ENCODE measurements around the gene ENPEP.

Gene ENPEP

DNA sequence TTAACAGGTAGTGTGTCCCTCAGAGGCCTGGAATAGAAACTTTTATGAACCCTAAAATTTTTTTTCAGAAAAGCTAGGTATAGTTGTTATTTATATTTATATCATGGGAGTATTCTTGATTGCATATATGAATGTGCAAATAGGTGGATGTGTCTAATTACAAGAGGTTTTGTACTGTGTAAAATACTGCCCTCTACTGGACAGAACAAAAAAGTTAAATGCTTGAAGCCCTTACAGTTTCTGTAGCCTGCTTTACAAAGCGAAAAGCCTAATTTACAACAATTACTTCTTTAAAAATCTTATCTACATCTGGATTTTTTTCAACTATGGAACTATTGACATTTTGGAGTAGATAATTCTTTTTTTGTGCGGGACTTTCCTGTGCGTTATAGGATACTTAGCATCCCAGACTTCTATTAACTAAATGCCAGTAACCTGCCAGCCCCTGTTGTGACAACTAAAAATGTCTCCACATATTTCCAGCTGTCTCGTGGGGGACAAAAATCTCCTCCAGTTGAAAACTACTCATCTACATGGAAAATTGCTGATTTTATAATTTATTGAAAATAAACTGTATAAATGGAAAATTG lies 35.1 kb downstream of the ENPEP start:
- peak; percentile 64 for DNase-seq
- in situ Hi-C loops (cut with MboI; ENCODE audit: low pct_unique_long_range_greater_than_20kb, low sequenced_read_pairs), result loop anchor here (25.0 kb wide), 1 partner anchor 174 kb away; no protein-coding TSS in a partner anchor

DNA sequence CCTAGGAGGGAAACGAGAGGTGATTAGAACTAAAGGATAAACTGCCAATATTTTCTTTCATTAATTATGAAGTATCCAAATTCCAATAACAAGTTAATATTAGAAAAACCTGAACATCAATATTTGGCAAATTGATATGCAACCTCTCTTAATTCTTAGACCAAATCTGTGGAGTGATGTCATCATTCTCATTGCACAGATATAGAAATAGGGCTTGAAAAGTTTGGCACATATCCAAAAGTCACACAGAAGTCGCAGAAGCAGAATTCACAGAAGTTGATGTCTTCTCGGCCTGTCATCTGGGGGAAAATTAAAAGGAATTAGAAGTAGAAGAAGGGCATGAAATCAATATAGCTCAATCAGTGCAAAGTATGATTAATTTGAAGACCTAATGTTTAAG lies 36.9 kb downstream of the ENPEP start:
- in situ Hi-C loops (cut with MboI; ENCODE audit: low pct_unique_long_range_greater_than_20kb, low sequenced_read_pairs), result loop anchor here (25.0 kb wide), 1 partner anchor 176 kb away; no protein-coding TSS in a partner anchor
- no peak for DNase-seq

DNA sequence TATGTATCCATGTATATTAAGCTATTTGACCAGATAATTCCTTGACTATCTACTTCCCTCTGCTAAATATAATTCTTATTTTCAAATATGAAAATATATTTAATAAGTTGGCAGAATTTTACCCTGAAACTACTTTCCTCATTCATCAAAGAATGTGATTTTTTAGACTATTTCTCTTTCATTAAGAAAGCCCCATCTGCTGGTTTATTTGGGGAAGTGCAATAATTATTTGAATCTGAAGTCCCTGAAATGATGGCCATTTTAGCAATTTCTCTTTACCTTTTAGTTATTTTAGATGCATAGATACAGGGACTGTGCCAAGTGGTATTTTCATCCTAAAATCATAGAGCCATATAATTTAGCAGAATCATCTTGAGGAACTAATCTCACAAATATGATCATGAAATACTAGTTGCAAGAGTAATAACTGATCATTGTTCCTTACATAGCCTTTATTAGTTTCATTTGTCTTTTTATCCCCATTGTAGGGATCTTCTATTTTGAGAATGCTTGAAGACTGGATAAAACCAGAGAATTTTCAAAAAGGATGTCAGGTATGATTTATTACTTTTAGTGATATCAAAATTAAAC lies 39.0 kb downstream of the ENPEP start:
- peak; percentile 56 for DNase-seq

DNA sequence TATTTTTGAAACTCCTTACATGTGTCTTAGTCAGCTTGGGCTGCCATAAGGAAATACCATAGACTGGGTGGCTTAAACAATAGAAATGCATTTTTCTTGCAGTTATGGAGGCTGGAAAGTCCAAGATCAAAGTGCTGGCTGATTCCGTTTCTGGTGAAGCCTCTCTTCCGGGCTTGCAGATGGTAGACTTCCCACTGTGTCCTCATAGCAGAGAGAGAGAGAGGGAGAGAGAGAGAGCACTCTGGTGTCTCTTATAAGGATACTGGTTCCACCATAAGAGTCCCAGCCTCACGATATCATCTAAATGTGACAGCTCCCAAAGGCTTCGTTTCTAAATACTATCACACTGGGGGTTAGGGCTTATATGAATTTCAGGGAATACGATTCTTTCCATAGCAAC lies 39.7 kb downstream of the ENPEP start:
- in situ Hi-C loops (cut with MboI; ENCODE audit: low pct_unique_long_range_greater_than_20kb, low sequenced_read_pairs), result loop anchor here (25.0 kb wide), 1 partner anchor 178 kb away; no protein-coding TSS in a partner anchor
- DNase-seq, result peak; percentile 16

More for the DNA sequence above, 39.0 kb downstream of the ENPEP start:
- in situ Hi-C loops (cut with MboI; ENCODE audit: low pct_unique_long_range_greater_than_20kb, low sequenced_read_pairs), result loop anchor here (25.0 kb wide), 1 partner anchor 178 kb away; no protein-coding TSS in a partner anchor

DNA sequence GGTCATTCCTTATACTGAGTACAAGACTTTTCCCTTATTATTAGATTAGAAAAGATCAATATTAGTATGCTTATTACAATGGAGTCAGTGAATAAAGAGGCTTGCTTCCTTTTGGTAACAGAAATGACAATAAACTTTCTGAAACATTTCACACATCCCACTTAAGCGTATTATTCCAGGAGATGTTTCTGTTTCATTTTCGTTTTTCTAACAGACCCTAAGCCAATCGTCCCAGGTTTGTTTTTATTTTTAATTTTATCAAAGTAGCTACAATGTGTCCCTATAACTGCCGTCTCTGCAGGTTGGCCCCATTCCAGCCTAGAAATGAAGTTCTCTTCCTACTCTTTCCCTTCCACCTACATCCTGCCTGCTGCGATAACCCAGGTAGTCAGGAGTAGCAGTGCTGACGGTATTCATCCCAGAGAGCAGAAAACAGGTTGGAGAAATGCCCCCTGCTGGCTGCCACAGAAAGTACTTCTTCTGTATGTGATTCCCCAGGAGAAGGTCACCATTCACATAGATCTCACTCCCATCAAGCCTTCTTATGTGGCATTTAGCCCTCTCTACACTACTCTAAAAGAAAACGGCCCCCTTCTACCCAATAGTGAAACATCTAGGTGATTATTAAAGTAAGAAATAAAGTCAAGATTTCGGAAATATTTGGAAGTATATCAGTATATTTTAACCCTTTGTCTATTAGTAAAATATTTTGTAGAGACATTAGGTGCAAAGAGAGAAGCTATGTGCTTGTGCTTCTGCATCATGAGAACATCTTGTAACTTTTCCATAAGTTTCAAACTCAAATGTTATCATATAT lies 40.4 kb downstream of the ENPEP start:
- in situ Hi-C loops (cut with MboI; ENCODE audit: low pct_unique_long_range_greater_than_20kb, low sequenced_read_pairs), result loop anchor here (25.0 kb wide), 1 partner anchor 179 kb away; no protein-coding TSS in a partner anchor

DNA sequence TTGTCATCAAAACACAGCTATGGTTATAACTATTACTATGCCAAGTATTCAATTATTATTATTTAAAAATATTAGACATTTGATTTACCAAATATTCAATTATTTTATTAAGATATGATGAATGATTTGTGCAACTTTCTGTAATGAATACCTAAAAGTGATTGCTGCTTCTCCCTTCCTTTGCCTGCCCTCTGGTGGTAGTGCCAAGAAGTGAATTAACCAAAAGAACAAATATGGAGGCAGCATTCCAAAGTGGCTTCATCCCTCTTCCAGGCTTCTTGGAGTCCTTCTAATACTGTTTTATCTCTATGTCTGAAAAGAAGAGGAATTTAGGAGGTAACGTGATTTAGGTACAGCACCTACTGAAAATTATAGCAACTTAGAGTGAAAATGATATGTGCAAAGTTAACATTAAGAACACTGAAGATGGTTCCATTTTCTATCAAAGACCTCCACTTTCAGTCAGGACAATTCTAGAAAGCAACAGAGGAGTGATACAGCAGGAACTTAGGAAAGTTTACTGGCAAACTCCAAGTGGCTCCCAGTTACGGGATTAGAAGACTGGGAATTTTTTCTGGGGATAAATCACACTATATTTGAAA lies 43.0 kb downstream of the ENPEP start:
- peak; percentile 26 for DNase-seq
- in situ Hi-C loops (cut with MboI; ENCODE audit: low pct_unique_long_range_greater_than_20kb, low sequenced_read_pairs), result loop anchor here (25.0 kb wide), 1 partner anchor 182 kb away; no protein-coding TSS in a partner anchor

More for the DNA sequence above, 40.4 kb downstream of the ENPEP start:
- peak; percentile 80 for DNase-seq

DNA sequence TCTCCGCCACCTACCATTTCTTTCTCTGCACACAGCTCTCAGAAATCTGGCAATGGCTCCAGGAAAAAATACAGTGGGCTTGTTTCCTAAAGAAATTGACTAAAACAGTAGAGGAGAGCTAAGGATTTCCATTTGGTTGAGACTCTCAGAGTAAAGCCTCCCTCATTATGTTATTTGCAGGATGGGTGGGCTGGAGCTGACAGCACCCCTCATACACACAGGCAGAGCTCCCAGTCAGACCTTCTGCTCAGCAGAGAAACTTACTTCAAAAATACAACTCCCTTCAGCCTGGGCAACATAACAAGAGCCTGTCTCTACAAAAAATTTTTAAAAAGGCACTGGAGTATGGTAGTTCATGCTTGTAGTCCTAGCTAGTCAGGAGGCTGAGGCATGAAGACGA lies 44.9 kb downstream of the ENPEP start:
- in situ Hi-C loops (cut with MboI; ENCODE audit: low pct_unique_long_range_greater_than_20kb, low sequenced_read_pairs), result loop anchor here (10.0 to 25.0 kb wide), 2 partner anchors 184 to 516 kb away; no protein-coding TSS in a partner anchor

DNA sequence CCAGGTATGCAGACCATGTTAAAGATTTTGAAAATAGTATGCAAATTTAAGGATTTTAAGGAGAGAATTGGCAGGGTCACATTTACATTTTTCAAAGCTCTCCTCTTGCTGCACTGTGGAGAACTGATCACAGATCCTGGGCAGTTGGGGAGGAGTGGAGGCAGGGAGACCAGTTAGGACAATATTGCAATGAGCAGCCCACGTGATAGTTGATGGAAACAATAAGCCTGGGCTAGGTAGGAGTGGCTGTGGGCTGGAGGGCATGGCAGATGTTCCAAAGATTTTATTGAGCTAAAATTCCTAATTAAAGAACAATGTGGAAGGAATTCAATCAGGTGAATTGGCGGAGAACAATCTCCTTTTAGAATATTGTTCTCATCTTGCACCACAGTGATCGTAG lies 50.6 kb downstream of the ENPEP start:
- DNase-seq, result no peak
- in situ Hi-C loops (cut with MboI; ENCODE audit: low pct_unique_long_range_greater_than_20kb, low sequenced_read_pairs), result loop anchor here (10.0 kb wide), 1 partner anchor 522 kb away; no protein-coding TSS in a partner anchor

More for the DNA sequence above, 44.9 kb downstream of the ENPEP start:
- DNase-seq, result no peak

DNA sequence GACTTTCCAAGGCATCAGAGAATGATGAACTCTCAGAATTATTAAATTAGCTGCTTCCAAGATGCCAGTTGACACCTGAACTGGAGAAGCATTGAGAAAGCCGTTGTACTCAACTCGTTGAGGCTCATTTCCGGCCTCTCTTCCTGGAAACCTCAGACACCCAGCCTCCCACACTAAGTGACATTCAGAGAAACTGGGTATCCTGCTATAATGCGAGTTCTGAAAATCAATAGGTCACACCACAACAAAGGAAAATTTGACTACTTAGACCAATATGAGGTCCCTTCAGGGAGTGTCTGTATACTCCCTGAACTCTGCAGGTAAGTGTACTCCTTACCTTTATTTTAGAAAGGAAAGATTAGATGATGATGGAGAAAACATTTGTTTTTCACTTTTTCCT lies 51.2 kb downstream of the ENPEP start:
- peak; percentile 10 for DNase-seq
- in situ Hi-C loops (cut with MboI; ENCODE audit: low pct_unique_long_range_greater_than_20kb, low sequenced_read_pairs), result loop anchor here (10.0 kb wide), 1 partner anchor 522 kb away; no protein-coding TSS in a partner anchor

DNA sequence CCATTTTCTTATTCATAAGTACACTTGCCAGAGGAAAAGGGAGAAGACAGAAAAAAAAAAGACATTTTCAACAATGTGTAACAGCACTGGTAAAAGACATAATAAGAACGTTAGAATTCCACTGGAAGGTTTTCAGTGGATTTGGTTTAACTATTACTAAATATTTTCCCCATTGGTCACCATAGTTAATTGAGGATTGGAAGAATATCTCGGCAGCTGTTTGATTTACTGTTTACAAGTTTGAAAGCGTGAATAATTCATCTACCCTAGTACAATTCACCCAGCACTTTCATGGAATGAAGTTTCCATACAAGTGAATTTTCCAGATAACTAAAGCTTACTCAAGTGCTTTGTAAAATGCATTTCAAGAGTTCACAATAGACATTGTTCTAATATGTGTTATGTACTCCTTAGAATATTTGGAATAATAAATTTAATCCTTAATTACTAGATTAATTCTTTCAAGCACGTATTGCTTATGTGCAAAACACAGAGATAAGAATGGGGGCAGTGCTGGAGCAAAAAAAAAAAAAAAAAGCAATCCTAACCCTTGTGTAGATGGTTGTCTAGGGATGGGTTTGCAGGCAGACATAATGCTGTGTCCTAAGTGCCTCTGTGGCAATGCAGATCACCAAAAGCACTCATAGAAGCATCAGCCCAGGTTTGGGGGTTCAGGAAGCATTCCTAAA lies 57.1 kb downstream of the ENPEP start:
- in situ Hi-C loops (cut with MboI; ENCODE audit: low pct_unique_long_range_greater_than_20kb, low sequenced_read_pairs), result no loop called here
- DNase-seq, result no peak

DNA sequence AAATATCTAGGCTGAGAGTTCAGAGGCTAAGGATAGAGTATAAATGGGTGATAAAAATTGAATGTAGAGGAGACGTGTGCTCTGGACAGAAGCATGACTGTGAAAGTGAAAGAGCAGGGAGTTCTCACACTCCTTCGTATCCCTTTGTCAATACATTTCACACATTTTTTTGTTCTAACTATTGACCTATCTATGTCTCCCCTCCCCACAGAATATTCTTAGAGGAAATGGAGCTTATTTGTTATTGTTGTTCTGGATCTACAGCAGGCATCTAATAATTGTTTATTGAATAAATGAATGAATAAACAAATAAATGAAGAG lies 57.6 kb downstream of the ENPEP start:
- DNase-seq, result no peak
- in situ Hi-C loops (cut with MboI; ENCODE audit: low pct_unique_long_range_greater_than_20kb, low sequenced_read_pairs), result no loop called here

DNA sequence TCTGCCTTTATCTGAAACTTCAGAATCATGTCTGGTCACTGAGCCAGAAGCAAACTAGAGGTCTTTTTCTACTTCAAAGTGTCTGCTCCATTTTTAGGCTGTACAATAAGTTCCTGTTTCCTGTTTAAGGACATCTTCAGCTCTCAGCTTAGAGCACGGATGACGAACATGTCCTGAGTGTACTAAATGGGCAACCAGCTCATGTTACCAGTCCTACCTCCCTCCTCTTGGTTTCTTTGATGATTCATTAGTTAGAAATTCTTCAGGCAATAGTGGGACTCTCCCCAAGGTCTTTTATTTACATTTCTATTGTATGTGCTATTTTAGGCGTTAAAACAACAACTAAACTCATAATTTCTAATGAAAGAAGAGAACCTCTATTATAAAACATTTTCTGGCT lies 58.0 kb downstream of the ENPEP start:
- in situ Hi-C loops (cut with MboI; ENCODE audit: low pct_unique_long_range_greater_than_20kb, low sequenced_read_pairs), result no loop called here
- DNase-seq, result no peak

DNA sequence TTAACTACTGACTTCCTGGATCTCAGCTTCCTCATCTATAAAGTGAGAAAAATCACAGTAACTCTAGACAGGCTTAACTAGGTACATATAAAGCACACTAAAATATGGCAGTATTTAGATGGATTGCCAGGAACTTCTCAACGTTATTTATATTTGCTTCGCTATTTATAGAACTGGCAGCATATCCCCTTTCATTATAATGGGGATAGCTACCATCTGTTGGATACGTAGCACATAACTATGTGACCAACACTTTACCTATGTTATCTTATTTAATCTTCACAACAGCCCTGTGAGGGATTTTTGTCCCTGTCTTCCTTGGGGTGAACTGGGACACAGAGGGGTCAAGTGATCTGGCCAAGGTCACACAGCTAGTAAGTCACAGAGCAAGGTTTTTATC lies 64.6 kb downstream of the ENPEP start:
- in situ Hi-C loops (cut with MboI; ENCODE audit: low pct_unique_long_range_greater_than_20kb, low sequenced_read_pairs), result no loop called here

DNA sequence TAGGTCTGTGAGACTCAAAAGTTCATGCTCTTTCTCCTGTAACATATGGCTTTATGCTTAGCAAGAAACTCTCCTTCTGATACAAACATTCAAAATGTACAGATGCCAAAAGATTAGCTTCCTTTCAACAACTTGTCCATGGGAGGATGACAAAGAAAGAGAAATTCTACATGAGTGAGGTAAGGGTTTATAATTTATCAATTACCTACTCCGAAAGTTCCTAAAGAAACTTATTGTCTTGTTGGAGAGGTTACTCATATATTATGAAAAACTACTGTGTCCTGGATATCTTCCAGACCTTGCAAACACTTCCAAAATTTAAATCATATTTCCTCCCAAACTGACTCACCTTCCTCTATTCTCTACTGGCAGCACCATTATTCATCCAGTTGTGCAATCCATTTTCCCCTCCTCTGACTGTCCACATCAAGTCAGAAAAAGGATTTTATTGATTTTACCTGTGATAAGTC lies 65.1 kb downstream of the ENPEP start:
- in situ Hi-C loops (cut with MboI; ENCODE audit: low pct_unique_long_range_greater_than_20kb, low sequenced_read_pairs), result no loop called here
- no peak for DNase-seq

More for the DNA sequence above, 64.6 kb downstream of the ENPEP start:
- DNase-seq, result no peak

DNA sequence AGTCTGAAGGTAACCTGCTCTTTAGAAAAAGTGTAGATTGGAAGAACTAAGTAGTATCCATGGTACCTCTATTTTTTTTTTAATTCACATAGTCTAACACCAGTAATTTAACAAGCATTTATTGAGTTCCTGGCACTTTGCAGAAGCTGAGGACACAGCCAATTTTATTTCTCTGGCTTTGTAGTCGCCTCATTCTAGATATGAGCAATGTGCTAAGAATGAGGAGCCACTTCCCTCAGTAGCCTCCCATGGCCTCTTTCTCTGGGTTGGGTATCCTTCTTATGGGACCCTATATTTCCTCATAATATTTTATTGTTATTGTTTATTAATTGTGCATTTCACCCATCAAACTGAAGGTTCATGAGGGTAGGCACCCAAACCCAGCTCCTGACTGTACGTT lies 67.6 kb downstream of the ENPEP start:
- in situ Hi-C loops (cut with MboI; ENCODE audit: low pct_unique_long_range_greater_than_20kb, low sequenced_read_pairs), result no loop called here
- DNase-seq, result no peak

DNA sequence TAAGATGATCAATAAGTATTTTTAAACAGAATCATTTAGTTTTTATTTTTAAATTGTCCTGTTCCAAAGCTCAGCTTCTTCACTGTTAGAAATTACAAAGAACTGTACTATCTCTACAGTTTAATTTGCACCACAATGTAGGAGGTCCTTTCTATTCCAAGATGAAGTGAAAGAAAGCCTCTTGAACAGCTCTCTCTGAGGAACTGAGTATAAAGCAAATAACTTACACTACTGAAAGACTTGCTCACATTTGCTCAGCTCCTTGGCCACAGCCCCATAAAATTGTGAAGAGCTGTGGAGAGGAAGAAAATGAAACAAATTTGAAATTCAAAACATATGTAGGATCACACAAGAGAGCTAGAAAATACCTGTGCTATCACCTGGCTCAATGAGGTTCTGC lies 68.6 kb downstream of the ENPEP start:
- in situ Hi-C loops (cut with MboI; ENCODE audit: low pct_unique_long_range_greater_than_20kb, low sequenced_read_pairs), result no loop called here
- no peak for DNase-seq

DNA sequence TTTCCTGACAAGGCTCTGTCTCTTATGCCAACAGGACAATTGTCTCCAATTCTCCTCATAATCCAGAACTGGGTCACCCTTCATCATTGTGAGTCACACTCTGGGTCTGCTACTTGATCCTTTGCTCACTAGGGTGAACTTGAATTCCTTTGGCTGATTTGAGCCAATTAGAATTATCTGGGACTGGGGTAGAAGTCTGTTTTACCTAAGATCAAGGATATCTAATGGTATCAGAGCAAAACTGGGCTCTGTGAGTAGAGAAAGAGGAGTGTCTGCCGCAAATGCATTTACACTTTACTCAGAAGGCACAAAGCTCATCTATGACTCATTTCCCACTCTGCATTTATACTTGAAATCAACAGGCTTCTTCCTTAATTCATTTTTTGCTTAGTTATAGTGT lies 74.3 kb downstream of the ENPEP start:
- in situ Hi-C loops (cut with MboI; ENCODE audit: low pct_unique_long_range_greater_than_20kb, low sequenced_read_pairs), result no loop called here
- no peak for DNase-seq

DNA sequence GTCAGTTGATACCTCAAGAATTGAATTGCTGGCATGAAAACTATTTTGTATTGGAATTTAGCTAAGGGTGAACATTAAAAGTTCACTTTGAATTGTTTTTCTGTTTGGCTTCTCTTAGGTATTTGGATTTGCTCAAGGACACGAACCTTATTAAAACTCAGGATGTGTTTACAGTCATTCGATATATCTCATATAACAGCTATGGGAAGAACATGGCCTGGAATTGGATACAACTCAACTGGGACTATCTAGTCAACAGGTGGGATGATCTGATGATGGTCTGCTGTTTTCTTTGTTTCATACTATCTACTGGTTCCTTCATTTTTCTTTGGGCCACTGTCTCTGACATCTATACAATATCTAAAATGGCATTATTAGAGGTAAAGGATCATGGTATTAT lies 77.2 kb downstream of the ENPEP start:
- DNase-seq, result no peak
- in situ Hi-C loops (cut with MboI; ENCODE audit: low pct_unique_long_range_greater_than_20kb, low sequenced_read_pairs), result no loop called here

DNA sequence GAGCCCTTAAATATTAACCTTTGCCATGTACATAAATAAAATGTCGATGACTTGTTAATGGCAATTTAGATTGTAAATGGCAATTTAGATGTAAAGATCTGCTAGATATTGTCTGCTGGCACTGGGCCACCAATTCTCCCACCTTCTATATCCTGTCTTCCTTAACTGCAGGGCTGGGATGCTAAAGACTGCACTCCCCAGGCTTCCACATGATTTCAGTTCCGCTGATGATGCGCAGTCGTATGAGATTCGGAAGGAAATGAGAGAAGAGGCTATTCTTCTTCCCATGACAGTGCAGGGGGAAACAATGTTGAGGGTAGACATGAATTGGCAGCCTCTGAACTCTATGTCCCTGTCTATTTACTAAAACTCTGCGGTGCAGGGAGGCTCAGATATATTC lies 91.3 kb downstream of the ENPEP start:
- in situ Hi-C loops (cut with MboI; ENCODE audit: low pct_unique_long_range_greater_than_20kb, low sequenced_read_pairs), result no loop called here
- no peak for DNase-seq

All from KBM-7 (cell line).